ENCODE data around the gene TST.
A peak's percentile ranks its signal among the peaks of the same experiment; 100 is the strongest.

GRCh38 chr22:37051391-37052385 lies 32.4 kb upstream of the TST start, which contains the start of gene KCTD17:
- TF ChIP-seq GABPA (IDR thresholded peaks at IDR 0.05; ENCODE audit: low read depth) (peak; percentile 29; the same call in 1 of the 2 replicates), RCOR1 (IDR thresholded peaks at IDR 0.05; ENCODE audit: low read length) (no peak), EZH2phosphoT487 (IDR thresholded peaks at IDR 0.05; ENCODE audit: borderline replicate concordance, low read depth) (no peak), FOXJ3 (CRISPR knock-in tag; IDR thresholded peaks at IDR 0.05) (no peak), POLR2AphosphoS5 (IDR thresholded peaks at IDR 0.05; ENCODE audit: low read depth, low read length) (peak; percentile 26; the same call in 1 of the 2 replicates), ELF1 (IDR thresholded peaks at IDR 0.05) (no peak), CTCF (IDR thresholded peaks at IDR 0.05) (no peak), NFIC (IDR thresholded peaks at IDR 0.05; ENCODE audit: borderline replicate concordance) (no peak), TEAD4 (IDR thresholded peaks at IDR 0.05; ENCODE audit: borderline replicate concordance, insufficient read depth) (no peak), USF1 (IDR thresholded peaks at IDR 0.05; ENCODE audit: borderline replicate concordance, low read depth) (no peak)
- TF ChIP-seq, protein P1, sequence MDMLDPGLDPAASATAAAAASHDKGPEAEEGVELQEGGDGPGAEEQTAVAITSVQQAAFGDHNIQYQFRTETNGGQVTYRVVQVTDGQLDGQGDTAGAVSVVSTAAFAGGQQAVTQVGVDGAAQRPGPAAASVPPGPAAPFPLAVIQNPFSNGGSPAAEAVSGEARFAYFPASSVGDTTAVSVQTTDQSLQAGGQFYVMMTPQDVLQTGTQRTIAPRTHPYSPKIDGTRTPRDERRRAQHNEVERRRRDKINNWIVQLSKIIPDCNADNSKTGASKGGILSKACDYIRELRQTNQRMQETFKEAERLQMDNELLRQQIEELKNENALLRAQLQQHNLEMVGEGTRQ (IDR thresholded peaks at IDR 0.05; ENCODE audit: borderline replicate concordance, low read depth, low read length), result no peak

All from SK-N-SH (cell line).